Activated CD4-positive, alpha-beta T cell treated with anti-CD3 and anti-CD28 coated beads, Interleukin-2, amount 10 ng/mL, durations not matched to agents 7 days and 5 days (primary cell): ENCODE results near the gene TPST2. TPM values are rescaled to one million over a fixed set of nuclear protein-coding genes. Genes with fewer than 3 reads are reported as not detected.

ENCODE experiments used
- CTCF ChIA-PET: fragments of 350-600 bp; sonication (Branson Sonifier 250); formaldehyde crosslinking; loops from one replicate; lab custom pipeline; 2021; ENCODE audit warnings: antibody characterized with exemption; lab: Charles Lee
- POLR2A ChIA-PET: fragments of 350-600 bp; sonication (Branson Sonifier 250); formaldehyde crosslinking; loops from one replicate; lab custom pipeline; 2021; ENCODE audit warnings: antibody characterized with exemption; lab: Charles Lee
- DNase-seq: peaks from one replicate; pipeline ENCODE4 v3.0.0-alpha.2; 2020
- H3K27ac Mint-ChIP-seq: one replicate; pipeline ENCODE4 v1.8.0; 2021; ENCODE audit warnings: mild to moderate bottlenecking, moderate library complexity, mixed read lengths
- H3K27me3 Mint-ChIP-seq: one replicate; pipeline ENCODE4 v1.8.0; 2021; ENCODE audit warnings: mixed read lengths
- H3K36me3 Mint-ChIP-seq: one replicate; pipeline ENCODE4 v1.8.0; 2021; ENCODE audit warnings: low read depth, mixed read lengths
- H3K4me1 Mint-ChIP-seq: one replicate; pipeline ENCODE4 v1.8.0; 2021; ENCODE audit warnings: mixed read lengths
- H3K4me3 Mint-ChIP-seq: one replicate; pipeline ENCODE4 v1.8.0; 2021; ENCODE audit warnings: mild to moderate bottlenecking, moderate library complexity, mixed read lengths
- H3K9me3 Mint-ChIP-seq: one replicate; pipeline ENCODE4 v1.8.0; 2021; ENCODE audit warnings: mixed read lengths
- total RNA-seq, 2 experiments: library from RNA; stranded (reverse); gene quantifications; one replicate each; pipeline ENCODE4 v1.2.3, GENCODE V29; 2021

The TPST2 gene
- total RNA-seq, 2 experiments from 2014 or later, result 25.9 to 26.3 TPM

- Mint-ChIP-seq H3K27ac (no peak overlapping the region), H3K36me3 (peaks cover 12% of the 10 kb centered on the region), H3K27me3 (no peaks in the 10 kb centered on the region), H3K4me3 (no peak overlapping the region), H3K9me3 (no peaks in the 10 kb centered on the region), H3K4me1 (peaks cover 45% of the 10 kb centered on the region)
- CTCF ChIA-PET, result no interaction called here
- POLR2A ChIA-PET, result no interaction called here
- no peak for DNase-seq
Observed at GRCh38 chr22:26570864-26571525, 18.9 kb downstream of the TPST2 start.

- H3K4me3 Mint-ChIP-seq, result no peak overlapping the region
Observed at GRCh38 chr22:26570115-26570514, 19.8 kb downstream of the TPST2 start.

GRCh38 chr22:26568207-26568706 lies 21.7 kb downstream of the TPST2 start:
- ChIA-PET POLR2A (no interaction called here), CTCF (no interaction called here)
- peaks cover 9% of the 10 kb centered on the region for H3K36me3 Mint-ChIP-seq
- no peak overlapping the region for H3K4me3 Mint-ChIP-seq
- H3K27me3 Mint-ChIP-seq, result no peaks in the 10 kb centered on the region
- no peak for DNase-seq
- H3K4me1 Mint-ChIP-seq, result peaks cover 38% of the 10 kb centered on the region
- no peaks in the 10 kb centered on the region for H3K9me3 Mint-ChIP-seq
- no peak overlapping the region for H3K27ac Mint-ChIP-seq

More at GRCh38 chr22:26570115-26570514, 19.8 kb downstream of the TPST2 start:
- POLR2A ChIA-PET, result no interaction called here
- Mint-ChIP-seq H3K9me3 (no peaks in the 10 kb centered on the region), H3K36me3 (peaks cover 10% of the 10 kb centered on the region), H3K4me1 (peaks cover 46% of the 10 kb centered on the region), H3K27ac (peak overlapping the region; percentile 26), H3K27me3 (no peaks in the 10 kb centered on the region)
- no peak for DNase-seq
- CTCF ChIA-PET, result no interaction called here

GRCh38 chr22:26567610-26568009 lies 22.3 kb downstream of the TPST2 start:
- no peaks in the 10 kb centered on the region for H3K9me3 Mint-ChIP-seq
- no peaks in the 10 kb centered on the region for H3K27me3 Mint-ChIP-seq
- H3K27ac Mint-ChIP-seq, result no peak overlapping the region
- POLR2A ChIA-PET, result no interaction called here
- peaks cover 6% of the 10 kb centered on the region for H3K36me3 Mint-ChIP-seq
- no peak overlapping the region for H3K4me3 Mint-ChIP-seq
- DNase-seq, result no peak
- peaks cover 32% of the 10 kb centered on the region for H3K4me1 Mint-ChIP-seq
- CTCF ChIA-PET, result no interaction called here

GRCh38 chr22:26566994-26567393 lies 22.9 kb downstream of the TPST2 start:
- CTCF ChIA-PET, result interaction anchor here (0.7 kb wide), 1 partner anchor 68 kb away, joined by 3 read pairs; no protein-coding TSS in a partner anchor
- no peaks in the 10 kb centered on the region for H3K27me3 Mint-ChIP-seq
- no peak for DNase-seq
- no peaks in the 10 kb centered on the region for H3K9me3 Mint-ChIP-seq
- H3K36me3 Mint-ChIP-seq, result peaks cover 6% of the 10 kb centered on the region
- POLR2A ChIA-PET, result no interaction called here
- no peak overlapping the region for H3K27ac Mint-ChIP-seq
- H3K4me1 Mint-ChIP-seq, result peaks cover 32% of the 10 kb centered on the region
- H3K4me3 Mint-ChIP-seq, result no peak overlapping the region

- no peak overlapping the region for H3K27ac Mint-ChIP-seq
- H3K4me3 Mint-ChIP-seq, result no peak overlapping the region
- ChIA-PET POLR2A (no interaction called here), CTCF (interaction anchor here (2.0 kb wide), 1 partner anchor 76 kb away, joined by 5 read pairs; no protein-coding TSS in a partner anchor)
- H3K4me1 Mint-ChIP-seq, result peaks cover 29% of the 10 kb centered on the region
- peaks cover 3% of the 10 kb centered on the region for H3K36me3 Mint-ChIP-seq
- H3K27me3 Mint-ChIP-seq, result no peaks in the 10 kb centered on the region
- DNase-seq, result no peak
- H3K9me3 Mint-ChIP-seq, result no peaks in the 10 kb centered on the region
Observed at GRCh38 chr22:26565889-26566288, 24.0 kb downstream of the TPST2 start.

- Mint-ChIP-seq H3K4me3 (no peak overlapping the region), H3K27me3 (no peaks in the 10 kb centered on the region), H3K4me1 (peaks cover 25% of the 10 kb centered on the region), H3K36me3 (peaks cover 3% of the 10 kb centered on the region), H3K9me3 (no peaks in the 10 kb centered on the region), H3K27ac (no peak overlapping the region)
- POLR2A ChIA-PET, result interaction anchor here (0.5 to 0.6 kb wide), 2 partner anchors 48 to 79 kb away, joined by 3 read pairs; no protein-coding TSS in a partner anchor
- CTCF ChIA-PET, result interaction anchor here (2.0 kb wide), 1 partner anchor 77 kb away, joined by 5 read pairs; no protein-coding TSS in a partner anchor
- no peak for DNase-seq
Observed at GRCh38 chr22:26565181-26565580, 24.8 kb downstream of the TPST2 start.

GRCh38 chr22:26564672-26565071 lies 25.3 kb downstream of the TPST2 start:
- H3K27ac Mint-ChIP-seq, result no peak overlapping the region
- DNase-seq, result no peak
- ChIA-PET POLR2A (interaction anchor here (0.6 kb wide), 1 partner anchor 47 kb away, joined by 3 read pairs; no protein-coding TSS in a partner anchor), CTCF (interaction anchor here (2.0 kb wide), 1 partner anchor 77 kb away, joined by 5 read pairs; no protein-coding TSS in a partner anchor)
- no peaks in the 10 kb centered on the region for H3K27me3 Mint-ChIP-seq
- peaks cover 23% of the 10 kb centered on the region for H3K4me1 Mint-ChIP-seq
- peaks cover 3% of the 10 kb centered on the region for H3K36me3 Mint-ChIP-seq
- H3K4me3 Mint-ChIP-seq, result no peak overlapping the region
- H3K9me3 Mint-ChIP-seq, result no peaks in the 10 kb centered on the region

- ChIA-PET POLR2A (no interaction called here), CTCF (interaction anchor here (2.0 kb wide), 1 partner anchor 78 kb away, joined by 5 read pairs; no protein-coding TSS in a partner anchor)
- H3K27me3 Mint-ChIP-seq, result no peaks in the 10 kb centered on the region
- H3K36me3 Mint-ChIP-seq, result peaks cover 3% of the 10 kb centered on the region
- no peak overlapping the region for H3K27ac Mint-ChIP-seq
- H3K9me3 Mint-ChIP-seq, result no peaks in the 10 kb centered on the region
- H3K4me3 Mint-ChIP-seq, result no peak overlapping the region
- H3K4me1 Mint-ChIP-seq, result peaks cover 22% of the 10 kb centered on the region
- no peak for DNase-seq
Observed at GRCh38 chr22:26564181-26564580, 25.8 kb downstream of the TPST2 start.

GRCh38 chr22:26563022-26563421 lies 26.9 kb downstream of the TPST2 start:
- ChIA-PET POLR2A (no interaction called here), CTCF (no interaction called here)
- no peaks in the 10 kb centered on the region for H3K36me3 Mint-ChIP-seq
- no peaks in the 10 kb centered on the region for H3K27me3 Mint-ChIP-seq
- H3K27ac Mint-ChIP-seq, result peak overlapping the region; percentile 36
- no peaks in the 10 kb centered on the region for H3K9me3 Mint-ChIP-seq
- DNase-seq, result peak; percentile 16
- H3K4me1 Mint-ChIP-seq, result peaks cover 14% of the 10 kb centered on the region
- H3K4me3 Mint-ChIP-seq, result no peak overlapping the region

- H3K9me3 Mint-ChIP-seq, result no peaks in the 10 kb centered on the region
- DNase-seq, result no peak
- no peaks in the 10 kb centered on the region for H3K36me3 Mint-ChIP-seq
- ChIA-PET CTCF (no interaction called here), POLR2A (no interaction called here)
- peaks cover 12% of the 10 kb centered on the region for H3K4me1 Mint-ChIP-seq
- H3K27me3 Mint-ChIP-seq, result no peaks in the 10 kb centered on the region
- H3K4me3 Mint-ChIP-seq, result no peak overlapping the region
- peak overlapping the region; percentile 36 for H3K27ac Mint-ChIP-seq
Observed at GRCh38 chr22:26561756-26562417, 28.0 kb downstream of the TPST2 start.

- no peaks in the 10 kb centered on the region for H3K27me3 Mint-ChIP-seq
- H3K27ac Mint-ChIP-seq, result no peak overlapping the region
- CTCF ChIA-PET, result interaction anchor here (0.7 kb wide), 2 partner anchors 13 to 19 kb away, joined by 3 read pairs; no protein-coding TSS in a partner anchor
- POLR2A ChIA-PET, result interaction anchor here (0.6 kb wide), 1 partner anchor 94 kb away, joined by 3 read pairs; no protein-coding TSS in a partner anchor
- peaks cover 2% of the 10 kb centered on the region for H3K4me1 Mint-ChIP-seq
- no peak for DNase-seq
- no peaks in the 10 kb centered on the region for H3K9me3 Mint-ChIP-seq
- no peak overlapping the region for H3K4me3 Mint-ChIP-seq
- H3K36me3 Mint-ChIP-seq, result no peaks in the 10 kb centered on the region
Observed at GRCh38 chr22:26559961-26560575, 29.9 kb downstream of the TPST2 start.
